Measurements from ENCODE around the gene ZC3H11A.

Gene ZC3H11A

DNA sequence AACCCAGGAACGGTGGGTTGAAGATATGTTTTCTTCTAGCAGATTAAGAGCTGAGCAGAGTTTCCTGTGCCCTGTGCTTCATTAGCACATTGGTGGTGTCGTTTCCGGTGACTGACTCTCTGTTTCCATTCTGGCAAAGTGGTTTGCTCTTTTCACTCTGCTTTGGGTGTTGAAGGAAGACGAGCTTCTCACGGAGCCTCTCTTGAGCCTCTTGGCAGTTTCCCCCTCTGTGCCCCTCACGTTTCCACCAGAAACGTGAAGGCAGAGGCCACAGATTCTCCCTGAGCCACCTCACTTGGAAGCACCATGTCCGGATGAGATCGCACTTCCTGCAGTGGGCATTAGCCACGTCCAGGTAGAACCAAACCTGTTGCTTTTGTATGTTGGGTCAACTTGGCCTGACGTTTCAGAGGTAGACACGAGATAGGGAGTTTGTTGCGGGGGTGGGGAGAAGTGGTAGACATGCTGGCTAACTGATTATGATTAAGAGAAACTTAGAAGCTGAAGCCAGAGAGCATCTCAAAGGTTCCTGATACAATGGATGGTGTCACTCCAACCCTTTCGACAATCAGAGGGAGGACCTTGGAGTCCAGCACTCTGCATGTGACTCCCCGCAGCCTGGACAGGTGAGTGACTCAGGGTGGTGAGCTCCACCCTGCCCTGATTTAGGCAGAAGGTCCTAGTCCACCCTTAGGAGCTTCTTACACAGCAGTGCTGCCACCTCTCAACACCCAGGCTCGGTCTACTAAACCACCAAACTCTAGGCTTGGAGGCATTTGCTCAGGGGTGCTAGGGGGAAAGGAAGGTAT, 30.2 kb upstream of the ZC3H11A start, which contains the start of gene LAX1:
LAX1 (plus strand) TSS at position 155 of the 809 bp plus-strand sequence; CDS start at position 538, 383 bp downstream.
- Histone ChIP-seq H3K4me2 (ENCODE audit: low read length) (no peak within 1 kb of the TSS), H3K79me2 (ENCODE audit: control insufficient read depth, insufficient read depth, low read length) (no peaks in the 10 kb centered on the region), H3K23ac (ENCODE audit: low read length) (no peak within 1 kb of the TSS), H3K27me3 (ENCODE audit: insufficient read depth, low read length, poor library complexity) (no peaks in the 10 kb centered on the region), H4K5ac (ENCODE audit: low read length) (peak within 1 kb of the TSS; percentile 39), H3K4me3 (ENCODE audit: low read length) (no peak within 1 kb of the TSS), H3K27ac (ENCODE audit: low read depth, low read length) (no peak within 1 kb of the TSS), H2BK5ac (ENCODE audit: low read length) (no peak within 1 kb of the TSS), H3K79me1 (ENCODE audit: low read length) (no peaks in the 10 kb centered on the region), H3K56ac (ENCODE audit: low read length) (peak within 1 kb of the TSS; percentile 56), H4K8ac (ENCODE audit: low read depth, low read length) (no peak within 1 kb of the TSS), H2BK15ac (replicated peaks; ENCODE audit: low read depth) (no peak within 1 kb of the TSS), H3K4ac (ENCODE audit: low read depth, low read length) (no peak within 1 kb of the TSS), H3K4me1 (ENCODE audit: control insufficient read depth, low read depth, low read length) (no peaks in the 10 kb centered on the region), H2AK5ac (ENCODE audit: low read length) (peak within 1 kb of the TSS; percentile 65), H3K36me3 (ENCODE audit: control insufficient read depth, insufficient read depth, low read length) (no peaks in the 10 kb centered on the region), H3K18ac (ENCODE audit: low read length) (no peak within 1 kb of the TSS), H2BK120ac (ENCODE audit: low read depth, low read length) (no peak within 1 kb of the TSS), H3K9ac (ENCODE audit: low read length) (no peak within 1 kb of the TSS)
- no peak for DNase-seq
- no CpG with 5 or more reads among the region's 16 CpGs for WGBS (ENCODE audit: extremely low coverage, insufficient coverage, low lambda C conversion rate)

DNA sequence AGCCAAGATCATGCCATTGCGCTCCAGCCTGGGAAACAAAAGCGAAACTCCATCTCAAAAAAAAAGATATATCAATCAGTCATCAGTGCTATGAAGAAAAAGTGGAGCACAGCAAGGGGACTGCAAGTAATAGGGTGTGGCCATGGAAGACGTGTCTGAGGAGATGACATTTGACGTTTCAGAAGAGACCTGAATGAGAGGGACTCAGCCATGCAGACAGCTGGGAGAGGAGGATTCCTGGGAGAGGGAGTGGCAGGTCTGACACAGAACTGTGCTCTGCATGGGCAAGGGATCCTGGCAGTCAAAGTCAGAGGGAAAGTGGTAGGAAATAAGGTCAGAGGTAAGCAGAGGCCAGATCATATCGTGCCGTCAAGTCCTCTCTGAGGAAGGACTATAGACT, 27.2 kb upstream of the ZC3H11A start:
- Histone ChIP-seq H3K27ac (ENCODE audit: low read depth, low read length) (no peak overlapping the region), H3K27me3 (ENCODE audit: insufficient read depth, low read length, poor library complexity) (no peaks in the 10 kb centered on the region), H3K4ac (ENCODE audit: low read depth, low read length) (no peak overlapping the region), H3K4me3 (ENCODE audit: low read length) (no peak overlapping the region), H3K36me3 (ENCODE audit: control insufficient read depth, insufficient read depth, low read length) (no peaks in the 10 kb centered on the region), H2BK120ac (ENCODE audit: low read depth, low read length) (no peak overlapping the region), H3K9ac (ENCODE audit: low read length) (no peak overlapping the region), H3K79me2 (ENCODE audit: control insufficient read depth, insufficient read depth, low read length) (no peaks in the 10 kb centered on the region), H3K79me1 (ENCODE audit: low read length) (no peaks in the 10 kb centered on the region), H2BK5ac (ENCODE audit: low read length) (no peak overlapping the region), H2AK5ac (ENCODE audit: low read length) (no peak overlapping the region), H4K8ac (ENCODE audit: low read depth, low read length) (no peak overlapping the region), H3K23ac (ENCODE audit: low read length) (no peak overlapping the region), H3K4me2 (ENCODE audit: low read length) (no peak overlapping the region), H3K4me1 (ENCODE audit: control insufficient read depth, low read depth, low read length) (no peaks in the 10 kb centered on the region), H2BK15ac (replicated peaks; ENCODE audit: low read depth) (no peak overlapping the region), H3K18ac (ENCODE audit: low read length) (no peak overlapping the region), H4K5ac (ENCODE audit: low read length) (no peak overlapping the region), H3K56ac (ENCODE audit: low read length) (no peak overlapping the region)
- DNase-seq: no peak
- WGBS (ENCODE audit: extremely low coverage, insufficient coverage, low lambda C conversion rate): no CpG with 5 or more reads among the region's 6 CpGs

DNA sequence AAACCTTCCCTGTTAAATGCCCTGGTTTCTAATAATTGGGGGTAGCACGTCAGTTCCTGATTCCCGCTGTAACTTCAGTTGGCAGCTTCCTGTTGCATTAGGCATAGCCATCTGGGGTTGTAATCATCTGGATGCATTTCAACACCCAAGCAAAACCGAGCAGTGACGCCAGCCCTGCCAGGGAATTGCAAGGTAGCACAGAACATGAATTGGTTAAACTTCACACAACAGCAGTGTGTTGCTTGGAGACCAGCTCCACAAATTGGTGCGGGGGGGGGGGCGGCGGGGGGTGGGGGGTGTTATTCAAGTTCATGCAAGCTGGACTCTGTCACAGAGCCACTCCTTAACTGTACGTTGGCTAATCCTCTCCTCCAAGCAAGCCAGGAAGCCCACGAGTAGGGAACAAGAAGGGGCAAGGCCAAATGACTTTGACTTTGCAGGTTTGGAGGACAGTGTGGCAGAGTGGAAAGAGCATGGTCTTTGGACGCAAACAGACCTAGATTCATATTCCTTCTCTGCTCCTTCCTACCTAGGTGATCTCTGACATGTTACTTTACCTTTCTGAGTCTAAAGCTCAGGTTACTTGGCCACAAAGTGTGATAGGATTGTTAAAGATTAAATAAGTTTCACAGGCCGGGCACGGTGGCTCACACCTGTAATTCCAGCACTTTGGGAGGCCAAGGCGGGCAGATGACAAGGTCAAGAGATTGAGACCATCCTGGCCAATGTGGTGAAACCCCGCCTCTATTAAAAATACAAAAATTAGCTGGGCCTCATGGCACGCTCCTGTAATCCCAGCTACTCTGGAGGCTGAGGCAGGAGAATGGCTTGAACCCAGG, 25.7 kb upstream of the ZC3H11A start:
- no CpG with 5 or more reads among the region's 15 CpGs for WGBS (ENCODE audit: extremely low coverage, insufficient coverage, low lambda C conversion rate)
- DNase-seq: no peak
- no peak overlapping the region for H3K27ac ChIP-seq (ENCODE audit: low read depth, low read length)

DNA sequence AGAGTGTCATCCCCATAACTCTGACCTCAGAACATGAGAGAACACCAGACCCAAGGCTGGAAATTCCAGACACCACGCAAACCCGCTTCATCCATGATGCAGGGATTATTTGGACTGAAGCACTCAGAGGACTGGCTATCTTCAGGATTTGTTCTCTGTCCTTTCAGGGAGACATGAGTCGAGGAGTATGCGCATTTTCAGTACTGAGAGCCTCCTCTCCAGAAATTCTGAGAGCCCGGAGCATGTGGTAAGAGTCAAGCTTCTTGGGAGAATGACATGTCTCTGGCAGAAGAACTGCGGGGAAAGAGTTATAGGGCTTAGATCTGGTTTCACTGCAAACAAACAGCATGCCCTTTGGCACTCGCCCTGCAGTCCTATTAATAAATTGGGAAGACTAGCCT, 23.5 kb upstream of the ZC3H11A start:
- Histone ChIP-seq H3K36me3 (ENCODE audit: control insufficient read depth, insufficient read depth, low read length) (no peaks in the 10 kb centered on the region), H3K79me1 (ENCODE audit: low read length) (no peaks in the 10 kb centered on the region), H3K4me1 (ENCODE audit: control insufficient read depth, low read depth, low read length) (no peaks in the 10 kb centered on the region), H2AK5ac (ENCODE audit: low read length) (no peak overlapping the region), H3K23ac (ENCODE audit: low read length) (no peak overlapping the region), H3K9ac (ENCODE audit: low read length) (no peak overlapping the region), H4K8ac (ENCODE audit: low read depth, low read length) (no peak overlapping the region), H3K18ac (ENCODE audit: low read length) (no peak overlapping the region), H3K4me3 (ENCODE audit: low read length) (no peak overlapping the region), H2BK15ac (replicated peaks; ENCODE audit: low read depth) (no peak overlapping the region), H3K56ac (ENCODE audit: low read length) (no peak overlapping the region), H2BK5ac (ENCODE audit: low read length) (no peak overlapping the region), H3K4ac (ENCODE audit: low read depth, low read length) (no peak overlapping the region), H2BK120ac (ENCODE audit: low read depth, low read length) (no peak overlapping the region), H3K4me2 (ENCODE audit: low read length) (no peak overlapping the region), H3K79me2 (ENCODE audit: control insufficient read depth, insufficient read depth, low read length) (no peaks in the 10 kb centered on the region), H3K27ac (ENCODE audit: low read depth, low read length) (no peak overlapping the region), H4K5ac (ENCODE audit: low read length) (no peak overlapping the region), H3K27me3 (ENCODE audit: insufficient read depth, low read length, poor library complexity) (no peaks in the 10 kb centered on the region)
- peak; percentile 40 for DNase-seq
- WGBS (ENCODE audit: extremely low coverage, insufficient coverage, low lambda C conversion rate): no CpG with 5 or more reads among the region's 7 CpGs

More for the DNA sequence above, 25.7 kb upstream of the ZC3H11A start:
- H3K18ac ChIP-seq (ENCODE audit: low read length): no peak overlapping the region
- H3K4ac ChIP-seq (ENCODE audit: low read depth, low read length): no peak overlapping the region
- H4K8ac ChIP-seq (ENCODE audit: low read depth, low read length): no peak overlapping the region
- no peak overlapping the region for H3K23ac ChIP-seq (ENCODE audit: low read length)
- no peaks in the 10 kb centered on the region for H3K36me3 ChIP-seq (ENCODE audit: control insufficient read depth, insufficient read depth, low read length)
- no peak overlapping the region for H2BK15ac ChIP-seq (replicated peaks; ENCODE audit: low read depth)
- no peak overlapping the region for H3K4me3 ChIP-seq (ENCODE audit: low read length)
- H2BK5ac ChIP-seq (ENCODE audit: low read length): no peak overlapping the region
- H3K79me2 ChIP-seq (ENCODE audit: control insufficient read depth, insufficient read depth, low read length): no peaks in the 10 kb centered on the region
- H3K79me1 ChIP-seq (ENCODE audit: low read length): no peaks in the 10 kb centered on the region
- no peak overlapping the region for H2BK120ac ChIP-seq (ENCODE audit: low read depth, low read length)
- H3K4me1 ChIP-seq (ENCODE audit: control insufficient read depth, low read depth, low read length): no peaks in the 10 kb centered on the region
- no peak overlapping the region for H3K4me2 ChIP-seq (ENCODE audit: low read length)
- H2AK5ac ChIP-seq (ENCODE audit: low read length): no peak overlapping the region
- H3K27me3 ChIP-seq (ENCODE audit: insufficient read depth, low read length, poor library complexity): no peaks in the 10 kb centered on the region
- H3K56ac ChIP-seq (ENCODE audit: low read length): no peak overlapping the region
- H4K5ac ChIP-seq (ENCODE audit: low read length): no peak overlapping the region
- no peak overlapping the region for H3K9ac ChIP-seq (ENCODE audit: low read length)

DNA sequence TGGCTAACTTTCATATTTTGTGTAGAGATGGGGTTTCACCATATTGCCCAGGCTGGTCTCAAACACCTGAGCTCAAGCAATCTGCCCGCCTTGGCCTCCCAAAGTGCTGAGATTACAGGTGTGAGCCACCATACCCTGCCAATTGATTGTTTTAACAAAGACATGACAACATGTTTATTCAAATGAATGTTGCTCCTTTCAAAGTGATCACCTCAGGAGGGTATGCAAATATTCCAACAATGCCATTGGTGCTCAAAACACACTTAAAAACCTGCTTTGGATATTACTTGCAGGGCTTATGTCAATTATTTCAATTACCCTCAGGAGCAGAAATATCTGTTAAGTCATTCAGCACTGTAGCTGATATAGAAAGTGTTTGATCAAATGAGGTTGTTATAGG, 22.6 kb upstream of the ZC3H11A start:
- no peaks in the 10 kb centered on the region for H3K4me1 ChIP-seq (ENCODE audit: control insufficient read depth, low read depth, low read length)
- H3K18ac ChIP-seq (ENCODE audit: low read length): no peak overlapping the region
- H3K27me3 ChIP-seq (ENCODE audit: insufficient read depth, low read length, poor library complexity): no peaks in the 10 kb centered on the region
- no peak overlapping the region for H3K23ac ChIP-seq (ENCODE audit: low read length)
- no peak overlapping the region for H3K4ac ChIP-seq (ENCODE audit: low read depth, low read length)
- H3K79me1 ChIP-seq (ENCODE audit: low read length): no peaks in the 10 kb centered on the region
- H3K36me3 ChIP-seq (ENCODE audit: control insufficient read depth, insufficient read depth, low read length): no peaks in the 10 kb centered on the region
- no CpG with 5 or more reads among the region's 1 CpG for WGBS (ENCODE audit: extremely low coverage, insufficient coverage, low lambda C conversion rate)
- H4K5ac ChIP-seq (ENCODE audit: low read length): no peak overlapping the region
- H2BK5ac ChIP-seq (ENCODE audit: low read length): no peak overlapping the region
- H2BK120ac ChIP-seq (ENCODE audit: low read depth, low read length): no peak overlapping the region
- H4K8ac ChIP-seq (ENCODE audit: low read depth, low read length): no peak overlapping the region
- no peak overlapping the region for H3K4me3 ChIP-seq (ENCODE audit: low read length)
- no peak overlapping the region for H3K9ac ChIP-seq (ENCODE audit: low read length)
- H3K79me2 ChIP-seq (ENCODE audit: control insufficient read depth, insufficient read depth, low read length): no peaks in the 10 kb centered on the region
- no peak overlapping the region for H3K27ac ChIP-seq (ENCODE audit: low read depth, low read length)
- DNase-seq: peak; percentile 57
- H2BK15ac ChIP-seq (replicated peaks; ENCODE audit: low read depth): no peak overlapping the region
- H3K56ac ChIP-seq (ENCODE audit: low read length): no peak overlapping the region
- no peak overlapping the region for H3K4me2 ChIP-seq (ENCODE audit: low read length)
- H2AK5ac ChIP-seq (ENCODE audit: low read length): no peak overlapping the region
